Adrenal gland (tissue), 12 donors: ENCODE data around the gene PHLDB1. TPM values are rescaled to one million over a fixed set of nuclear protein-coding genes. Genes with fewer than 3 reads are reported as not detected.
"Not testable (repeated sequence)": the region's sequence is repeated elsewhere in the genome, so short reads cannot be mapped to it uniquely, and the experiment has no call there.

Source experiments
- DNase-seq, 7 donors: peaks; one replicate each; pipeline ENCODE4 v3.0.0-alpha.2; 2019 to 2020
- H3K27ac ChIP-seq, 5 donors: fragments of 200-600 bp; sonication (generic) in 4 of 5; 1 replicate in 3 of 5; 2 replicates in 2 of 5; pipeline versions ENCODE4 v1.5.1 to v1.8.0; 2016 to 2020; ENCODE audit warnings: mild to moderate bottlenecking in 1 of 5
- H3K27me3 ChIP-seq: fragments of 200-600 bp; 2 replicates; pipeline ENCODE4 v1.8.0; 2021
- H3K36me3 ChIP-seq, 2 donors: fragments of 200-600 bp; replicated peaks in 1 of 2; 1 replicate in 1 of 2; 2 replicates in 1 of 2; pipeline versions ENCODE4 v1.5.1 to v1.8.0; 2018 to 2022
- H3K4me1 ChIP-seq, 2 donors: fragments of 200-600 bp; replicated peaks in 1 of 2; 1 replicate in 1 of 2; 2 replicates in 1 of 2; pipeline versions ENCODE4 v1.5.1 to v1.8.0; 2018 to 2021
- H3K4me3 ChIP-seq, 4 donors: fragments of 200-600 bp; sonication (generic) in 3 of 4; one replicate each; pipeline ENCODE4 v1.5.1; 2016 to 2018
- H3K9me3 ChIP-seq, 3 donors: fragments of 200-600 bp; sonication (generic) in 1 of 3; replicated peaks in 1 of 3; 1 replicate in 2 of 3; 2 replicates in 1 of 3; pipeline versions ENCODE4 v1.5.1 to v1.8.0; 2016 to 2021
- CTCF ChIP-seq, 6 experiments: fragments of 450-650 bp in 4 of 6; fragments of 200-600 bp in 2 of 6; sonication (generic) in 1 of 6; IDR thresholded peaks; 1 replicate in 5 of 6; 2 replicates in 1 of 6; pipeline versions ENCODE4 v1.5.1 to v1.8.0; 2016 to 2021; ENCODE audit warnings: antibody characterized with exemption in 6 of 6, mild to moderate bottlenecking in 2 of 6, moderate library complexity in 1 of 6
- POLR2A ChIP-seq, 2 donors: fragments of 450-650 bp; IDR thresholded peaks; one replicate each; pipeline ENCODE4 v1.6.1; 2017; ENCODE audit warnings: antibody characterized with exemption in 2 of 2, mild to moderate bottlenecking in 2 of 2, moderate library complexity in 1 of 2
- WGBS, 4 donors: extraction: QIAGEN DNeasy Blood & Tissue Kit in 2 of 4; methylation state at CpG; one replicate each; pipeline versions ENCODE4 v1.1.5 to v1.1.7; 2013 to 2017; 5-methylcytosine and 5-hydroxymethylcytosine counted together
- intact Hi-C, 2 donors: fragments of 100-400 bp; cut with DNase I; formaldehyde crosslinking; loops; one replicate each; pipeline versions ENCODE4 v1.14.1 to v1.15.0; 2022 to 2023
- polyA plus RNA-seq, 3 donors: library from polyadenylated mRNA; stranded (reverse); fragments of 200-250 nt in 2 of 3; fragments of 350-450 nt in 1 of 3; fragmentation: Illumina TruSeq in 1 of 3; extraction: RNeasy Lipid Tissue Mini Kit (QIAGEN cat#74804) in 1 of 3; gene quantifications; one replicate each; pipeline ENCODE4 v1.2.3, GENCODE V29; 2013 to 2014
- total RNA-seq, 9 donors: library from RNA; depleted of rRNA in 4 of 9; stranded (reverse); fragments of >200 nt in 4 of 9; fragments of 120-200 nt in 1 of 9; fragmentation: NEBNext Ultra II Directional in 1 of 9; extraction: Animal tissue kit (Norgen Biotek cat#: 25700) in 1 of 9; gene quantifications; one replicate each; pipeline versions ENCODE4 v1.1.0 to v1.2.4, GENCODE V29; 2013 to 2023
- donor health status: healthy with polysubstance abuse.
- donor health status: Bipolar disorder and iron deficiency.
- donor health status: DM: yes; HTN: yes; CAD: no.
- donor health status: DM: no; HTN: no; CAD: no.
- donor health status: DM: no; HTN: no; CAD: no.
- donor health status: DM: yes; HTN: yes; CAD: no.

Gene PHLDB1
- total and polyA plus RNA-seq, 12 donors = 20.7 to 207 (median 80.2) TPM

- intact Hi-C loops = no loop called here
- DNase-seq = no peak
- Histone ChIP-seq H3K27ac (peak overlapping the region in 2 of 5 donors; percentile 2 to 60), H3K4me3 (no peak overlapping the region), H3K9me3 (no peaks in the 10 kb centered on the region), H3K27me3 (no peaks in the 10 kb centered on the region), H3K36me3 (peaks cover 0 to 99% of the 10 kb centered on the region in 2 donors), H3K4me1 (peaks cover 0 to 10% of the 10 kb centered on the region in 2 donors)
- TF ChIP-seq CTCF (IDR thresholded peaks at IDR 0.05) = no peak
- TF ChIP-seq POLR2A (IDR thresholded peaks at IDR 0.05) = no peak
- WGBS, 4 donors = 68 to 81% (median 73%) methylated on average over 2 of the region's 2 CpGs
Observed at GRCh38 chr11:118592616-118593367, 14.6 kb upstream of the PHLDB1 start.

- Histone ChIP-seq H3K27ac (peak overlapping the region in 1 of 5 donors; percentile 40), H3K36me3 (peaks cover 0 to 99% of the 10 kb centered on the region in 2 donors)
- not testable (repeated sequence) for H3K9me3 ChIP-seq, H3K4me1 ChIP-seq, H3K27me3 ChIP-seq, H3K4me3 ChIP-seq
- WGBS, 4 donors = 44 to 53% (median 51%) methylated on average over 5 of the region's 5 CpGs
- intact Hi-C loops = loop anchor here in 1 of 2 donors (5.0 kb wide), 1 partner anchor 62 kb away; no protein-coding TSS in a partner anchor
- peak; percentile 29 to 70 (median 54) for TF ChIP-seq CTCF (IDR thresholded peaks at IDR 0.05)
- DNase-seq = peak in 1 of 7 donors; percentile 52
Observed at GRCh38 chr11:118594984-118595383, 12.4 kb upstream of the PHLDB1 start.

GRCh38 chr11:118596224-118597146 is 10.9 kb upstream of the PHLDB1 start:
- DNase-seq = peak in 1 of 7 donors; percentile 62
- Histone ChIP-seq H3K27ac (peak overlapping the region in 1 of 5 donors; percentile 24), H3K27me3 (no peaks in the 10 kb centered on the region), H3K4me3 (no peak overlapping the region), H3K4me1 (peaks cover 0 to 3% of the 10 kb centered on the region in 2 donors), H3K9me3 (no peaks in the 10 kb centered on the region), H3K36me3 (peaks cover 0 to 99% of the 10 kb centered on the region in 2 donors)
- intact Hi-C loops = loop anchor here in 1 of 2 donors (5.0 kb wide), 1 partner anchor 61 kb away; no protein-coding TSS in a partner anchor
- WGBS, 4 donors = 77 to 88% (median 85%) methylated on average over 16 of the region's 16 CpGs
- TF ChIP-seq CTCF (IDR thresholded peaks at IDR 0.05) (no peak), POLR2A (IDR thresholded peaks at IDR 0.05) (no peak)

GRCh38 chr11:118597556-118597955 is 9.9 kb upstream of the PHLDB1 start:
- no peak overlapping the region for H3K27ac ChIP-seq
- H3K27me3 ChIP-seq = no peaks in the 10 kb centered on the region
- TF ChIP-seq CTCF (IDR thresholded peaks at IDR 0.05) (no peak), POLR2A (IDR thresholded peaks at IDR 0.05) (no peak)
- 88 to 98% (median 93%) methylated on average over 9 of the region's 9 CpGs for WGBS, 4 donors
- H3K36me3 ChIP-seq = peaks cover 0 to 99% of the 10 kb centered on the region in 2 donors
- H3K4me1 ChIP-seq = no peaks in the 10 kb centered on the region
- H3K4me3 ChIP-seq = no peak overlapping the region
- peak in 1 of 7 donors; percentile 55 for DNase-seq
- no peaks in the 10 kb centered on the region for H3K9me3 ChIP-seq
- intact Hi-C loops = loop anchor here in 1 of 2 donors (5.0 kb wide), 1 partner anchor 60 kb away; no protein-coding TSS in a partner anchor
